Stimulated activated CD4-positive, alpha-beta T cell treated with anti-CD3 and anti-CD28 coated beads, Interleukin-2, amount 100 ng/mL, for 48 hours (primary cell): ENCODE results near the gene RBBP5.

Source experiments
- DNase-seq, 2 donors: peaks; one replicate each; pipeline ENCODE4 v3.0.0-alpha.2; 2020

RBBP5 gene

GRCh38 chr1:205054013-205054412 lies 67.8 kb downstream of the RBBP5 start:
- DNase-seq = no peak

- DNase-seq = no peak
Observed at GRCh38 chr1:205053296-205053695, 68.5 kb downstream of the RBBP5 start.

- DNase-seq = no peak
Observed at GRCh38 chr1:205052690-205053089, 69.1 kb downstream of the RBBP5 start.

GRCh38 chr1:205049479-205049878 lies 72.3 kb downstream of the RBBP5 start:
- DNase-seq = no peak

- DNase-seq = no peak
Observed at GRCh38 chr1:205048382-205048781, 73.4 kb downstream of the RBBP5 start.

GRCh38 chr1:205047764-205048231 lies 74.0 kb downstream of the RBBP5 start:
- DNase-seq = no peak

- DNase-seq = no peak
Observed at GRCh38 chr1:205046870-205047269, 74.9 kb downstream of the RBBP5 start.

- no peak for DNase-seq
Observed at GRCh38 chr1:205045146-205045545, 76.6 kb downstream of the RBBP5 start.

GRCh38 chr1:205044741-205045140 lies 77.0 kb downstream of the RBBP5 start:
- DNase-seq = no peak

- no peak for DNase-seq
Observed at GRCh38 chr1:205043866-205044265, 77.9 kb downstream of the RBBP5 start.

- DNase-seq = no peak
Observed at GRCh38 chr1:205042911-205043806, 78.6 kb downstream of the RBBP5 start, which contains the start of gene CNTN2. TSS of gene CNTN2 (plus strand) at chr1:205043212. CDS start at chr1:205053186, 9,974 bp downstream.

- DNase-seq = no peak
Observed at GRCh38 chr1:205041998-205042910, 79.5 kb downstream of the RBBP5 start.

GRCh38 chr1:205041001-205041715 lies 80.6 kb downstream of the RBBP5 start:
- DNase-seq = no peak

- no peak for DNase-seq
Observed at GRCh38 chr1:205038132-205038786, 83.5 kb downstream of the RBBP5 start.

- no peak for DNase-seq
Observed at GRCh38 chr1:205037539-205037938, 84.2 kb downstream of the RBBP5 start.
